Large intestine (tissue), 3 donors: Measurements from ENCODE around the gene SPAG7. TPM values are rescaled to one million over a fixed set of nuclear protein-coding genes. Genes with fewer than 3 reads are reported as not detected.

ENCODE experiments used
- DNase-seq, 2 donors: peaks; one replicate each; pipeline versions ENCODE4 v3.0.0 to v3.0.0-alpha.2; 2013
- H3K27ac ChIP-seq: one replicate; pipeline ENCODE4 v1.5.1; 2013; ENCODE audit warnings: low read length
- H3K27me3 ChIP-seq: 2 replicates; pipeline ENCODE4 v1.6.1; 2013; ENCODE audit warnings: low read length; ENCODE audit not compliant: control insufficient read depth, insufficient read depth
- H3K36me3 ChIP-seq: 2 replicates; pipeline ENCODE4 v1.6.1; 2013; ENCODE audit warnings: low read length; ENCODE audit not compliant: control insufficient read depth, insufficient read depth
- H3K4me1 ChIP-seq: one replicate; pipeline ENCODE4 v1.6.1; 2013; ENCODE audit warnings: low read length; ENCODE audit not compliant: control insufficient read depth, insufficient read depth
- H3K4me3 ChIP-seq: one replicate; pipeline ENCODE4 v1.5.1; 2013; ENCODE audit warnings: low read length
- H3K9me3 ChIP-seq: one replicate; pipeline ENCODE4 v1.6.1; 2013; ENCODE audit warnings: mild to moderate bottlenecking, low read depth, low read length, moderate library complexity; ENCODE audit not compliant: control insufficient read depth
- WGBS: methylation state at CpG from one replicate; pipeline ENCODE4 v1.1.5; 2013; ENCODE audit warnings: low lambda C conversion rate; ENCODE audit not compliant: insufficient coverage; 5-methylcytosine and 5-hydroxymethylcytosine counted together
- polyA plus RNA-seq: library from polyadenylated mRNA; unstranded; fragments of 120-200 nt; gene quantifications from one replicate; pipeline ENCODE4 v1.2.1, GENCODE V29; 2013

The SPAG7 gene
- polyA plus RNA-seq, 1 donor: 82.0 TPM

GRCh38 chr17:4944554-4945175, 23.0 kb downstream of the SPAG7 start:
- DNase-seq: no peak
- H3K9me3 ChIP-seq: no peaks in the 10 kb centered on the region
- no CpG with 5 or more reads among the region's 8 CpGs for WGBS
- H3K27ac ChIP-seq: peak overlapping the region; percentile 55
- peaks cover 54% of the 10 kb centered on the region for H3K36me3 ChIP-seq
- H3K4me3 ChIP-seq: no peak overlapping the region
- H3K4me1 ChIP-seq: peaks cover 38% of the 10 kb centered on the region
- H3K27me3 ChIP-seq: no peaks in the 10 kb centered on the region

GRCh38 chr17:4944163-4944553, 23.5 kb downstream of the SPAG7 start:
- H3K27me3 ChIP-seq: no peaks in the 10 kb centered on the region
- H3K9me3 ChIP-seq: no peaks in the 10 kb centered on the region
- H3K27ac ChIP-seq: no peak overlapping the region
- no CpG with 5 or more reads among the region's 3 CpGs for whole genome bisulfite sequencing
- peaks cover 39% of the 10 kb centered on the region for H3K4me1 ChIP-seq
- H3K4me3 ChIP-seq: no peak overlapping the region
- peaks cover 54% of the 10 kb centered on the region for H3K36me3 ChIP-seq
- DNase-seq: no peak

GRCh38 chr17:4942760-4943508, 24.7 kb downstream of the SPAG7 start:
- 93% methylated on average over 3 of the region's 13 CpGs for WGBS
- H3K4me3 ChIP-seq: no peak overlapping the region

GRCh38 chr17:4941319-4941610, 26.4 kb downstream of the SPAG7 start:
- peaks cover 42% of the 10 kb centered on the region for H3K4me1 ChIP-seq
- no CpG with 5 or more reads among the region's 4 CpGs for WGBS
- DNase-seq: no peak
- H3K4me3 ChIP-seq: peak overlapping the region; percentile 83
- no peak overlapping the region for H3K27ac ChIP-seq
- H3K27me3 ChIP-seq: no peaks in the 10 kb centered on the region
- H3K9me3 ChIP-seq: no peaks in the 10 kb centered on the region
- peaks cover 68% of the 10 kb centered on the region for H3K36me3 ChIP-seq

More at GRCh38 chr17:4942760-4943508, 24.7 kb downstream of the SPAG7 start:
- H3K4me1 ChIP-seq: peaks cover 49% of the 10 kb centered on the region
- no peaks in the 10 kb centered on the region for H3K9me3 ChIP-seq
- peaks cover 61% of the 10 kb centered on the region for H3K36me3 ChIP-seq
- H3K27me3 ChIP-seq: no peaks in the 10 kb centered on the region
- no peak overlapping the region for H3K27ac ChIP-seq
- no peak for DNase-seq

- Histone ChIP-seq H3K4me1 (peaks cover 39% of the 10 kb centered on the region), H3K36me3 (peaks cover 66% of the 10 kb centered on the region), H3K4me3 (peak overlapping the region; percentile 83)
Measured at GRCh38 chr17:4940555-4941318, 26.9 kb downstream of the SPAG7 start.

GRCh38 chr17:4939796-4940554, 27.6 kb downstream of the SPAG7 start, which contains the start of the genes RNF167 and SLC25A11:
TSS of gene RNF167 (plus strand) at chr17:4940268. CDS start at chr17:4940910, 642 bp downstream.
TSS of gene SLC25A11 (minus strand) at chr17:4940046. CDS start at chr17:4939910, 136 bp downstream.
- Histone ChIP-seq H3K9me3 (no peaks in the 10 kb centered on the region), H3K36me3 (peaks cover 58% of the 10 kb centered on the region), H3K4me3 (peak within 1 kb of the TSS; percentile 83), H3K27me3 (no peaks in the 10 kb centered on the region), H3K27ac (peak within 1 kb of the TSS; percentile 98), H3K4me1 (peaks cover 31% of the 10 kb centered on the region)
- no CpG with 5 or more reads among the region's 72 CpGs for WGBS
- peak; percentile 99 to 100 for DNase-seq

More at GRCh38 chr17:4940555-4941318, 26.9 kb downstream of the SPAG7 start:
- H3K27ac ChIP-seq: peak overlapping the region; percentile 98
- no peak for DNase-seq
- H3K27me3 ChIP-seq: no peaks in the 10 kb centered on the region
- WGBS: 6% methylated on average over 5 of the region's 29 CpGs
- H3K9me3 ChIP-seq: no peaks in the 10 kb centered on the region

GRCh38 chr17:4939546-4939795, 28.1 kb downstream of the SPAG7 start:
- peaks cover 53% of the 10 kb centered on the region for H3K36me3 ChIP-seq
- WGBS: no CpG with 5 or more reads among the region's 16 CpGs
- peak overlapping the region; percentile 83 for H3K4me3 ChIP-seq
- peaks cover 28% of the 10 kb centered on the region for H3K4me1 ChIP-seq
- DNase-seq: no peak
- no peaks in the 10 kb centered on the region for H3K27me3 ChIP-seq
- H3K27ac ChIP-seq: peak overlapping the region; percentile 89
- no peaks in the 10 kb centered on the region for H3K9me3 ChIP-seq

- Histone ChIP-seq H3K36me3 (peaks cover 48% of the 10 kb centered on the region), H3K27me3 (no peaks in the 10 kb centered on the region), H3K4me1 (peaks cover 33% of the 10 kb centered on the region), H3K9me3 (no peaks in the 10 kb centered on the region), H3K4me3 (peak overlapping the region; percentile 83), H3K27ac (peak overlapping the region; percentile 89)
- DNase-seq: peak in 1 of 2 donors; percentile 32
- WGBS: no CpG with 5 or more reads among the region's 19 CpGs
Measured at GRCh38 chr17:4938688-4939545, 28.7 kb downstream of the SPAG7 start.

GRCh38 chr17:4938069-4938491, 29.5 kb downstream of the SPAG7 start:
- no peak overlapping the region for H3K4me3 ChIP-seq
- H3K27ac ChIP-seq: no peak overlapping the region

More at GRCh38 chr17:4938069-4938491, 29.5 kb downstream of the SPAG7 start:
- Histone ChIP-seq H3K36me3 (peaks cover 39% of the 10 kb centered on the region), H3K27me3 (no peaks in the 10 kb centered on the region), H3K4me1 (peaks cover 34% of the 10 kb centered on the region), H3K9me3 (no peaks in the 10 kb centered on the region)
- WGBS: no CpG with 5 or more reads among the region's 11 CpGs
- no peak for DNase-seq
